ENCODE results near the gene IGIP.

DNA sequence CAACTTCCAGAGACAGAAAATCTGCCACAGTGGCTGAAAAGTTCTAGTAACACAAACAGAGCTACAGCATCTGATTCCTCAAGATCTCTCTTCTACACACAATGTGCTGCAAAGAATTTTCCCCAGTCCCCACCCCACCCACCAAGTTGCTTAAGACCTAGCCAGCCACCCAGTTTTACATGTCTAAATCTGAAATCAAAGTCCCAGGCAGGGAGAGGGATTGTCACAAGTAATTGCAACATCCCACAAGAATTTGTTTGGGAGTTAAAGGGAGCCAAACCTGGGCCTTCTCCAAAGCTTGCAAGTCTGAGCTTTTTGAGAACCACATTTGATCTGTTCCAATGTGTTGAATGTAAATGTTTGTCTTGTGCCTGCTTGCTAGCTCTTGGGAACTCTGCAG is 15.5 kb downstream of the IGIP start:
- TF ChIP-seq POLR2A (IDR thresholded peaks at IDR 0.05), result no peak
- TF ChIP-seq, protein P1, sequence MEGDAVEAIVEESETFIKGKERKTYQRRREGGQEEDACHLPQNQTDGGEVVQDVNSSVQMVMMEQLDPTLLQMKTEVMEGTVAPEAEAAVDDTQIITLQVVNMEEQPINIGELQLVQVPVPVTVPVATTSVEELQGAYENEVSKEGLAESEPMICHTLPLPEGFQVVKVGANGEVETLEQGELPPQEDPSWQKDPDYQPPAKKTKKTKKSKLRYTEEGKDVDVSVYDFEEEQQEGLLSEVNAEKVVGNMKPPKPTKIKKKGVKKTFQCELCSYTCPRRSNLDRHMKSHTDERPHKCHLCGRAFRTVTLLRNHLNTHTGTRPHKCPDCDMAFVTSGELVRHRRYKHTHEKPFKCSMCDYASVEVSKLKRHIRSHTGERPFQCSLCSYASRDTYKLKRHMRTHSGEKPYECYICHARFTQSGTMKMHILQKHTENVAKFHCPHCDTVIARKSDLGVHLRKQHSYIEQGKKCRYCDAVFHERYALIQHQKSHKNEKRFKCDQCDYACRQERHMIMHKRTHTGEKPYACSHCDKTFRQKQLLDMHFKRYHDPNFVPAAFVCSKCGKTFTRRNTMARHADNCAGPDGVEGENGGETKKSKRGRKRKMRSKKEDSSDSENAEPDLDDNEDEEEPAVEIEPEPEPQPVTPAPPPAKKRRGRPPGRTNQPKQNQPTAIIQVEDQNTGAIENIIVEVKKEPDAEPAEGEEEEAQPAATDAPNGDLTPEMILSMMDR (IDR thresholded peaks at IDR 0.05), result no peak
- no peak for TF ChIP-seq POLR2AphosphoS5 (IDR thresholded peaks at IDR 0.05)
- no peak for TF ChIP-seq EP300 (IDR thresholded peaks at IDR 0.05)

Data from suprapubic skin (tissue), 4 donors.